Measurements from ENCODE around the gene MOGAT2. TPM values are rescaled to one million over a fixed set of nuclear protein-coding genes. Genes with fewer than 3 reads are reported as not detected.

MOGAT2 gene
- total RNA-seq, 1 donor from 2014 or later, result not detected

DNA sequence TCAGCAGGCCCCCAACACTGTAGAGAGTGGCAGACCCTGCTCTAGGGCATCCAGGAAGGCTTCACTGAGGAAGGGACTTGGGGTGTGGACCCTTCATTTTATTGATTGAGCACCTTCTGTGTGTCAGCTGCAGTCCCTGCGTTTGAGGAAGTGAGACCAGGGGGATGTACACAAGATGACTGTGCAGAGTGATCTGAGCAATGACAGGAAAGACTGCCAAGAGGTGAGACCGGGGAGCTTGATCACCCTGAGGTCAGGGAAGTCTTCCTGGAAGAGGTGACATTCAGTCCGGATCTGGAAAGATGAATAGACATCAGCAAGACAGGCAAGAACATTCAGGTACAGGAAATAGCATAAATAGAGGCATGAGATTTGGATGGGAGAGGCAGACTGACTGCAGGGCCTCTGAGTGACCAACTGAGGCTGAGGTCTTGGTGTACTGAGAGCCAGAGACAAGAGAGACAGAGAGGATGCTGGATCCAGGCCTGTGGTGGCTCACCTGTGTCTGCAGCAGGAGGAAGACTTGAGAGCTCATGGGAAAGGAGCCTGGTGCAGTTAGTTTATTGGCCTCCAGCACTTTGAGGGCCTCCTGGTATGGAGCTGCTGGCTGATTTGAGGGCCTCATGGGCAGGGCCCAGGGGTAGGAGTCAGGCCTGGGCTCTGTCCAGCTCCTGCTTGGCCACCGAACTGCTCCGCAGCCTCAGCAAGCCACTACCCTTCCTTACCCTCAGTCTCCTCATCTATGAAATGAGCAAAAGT lies 56.1 kb downstream of the MOGAT2 start:
- Mint-ChIP-seq H3K9me3 (ENCODE audit: low read depth) (no peaks in the 10 kb centered on the region), H3K27me3 (ENCODE audit: low read depth) (peaks cover 28% of the 10 kb centered on the region), H3K4me1 (ENCODE audit: low read depth) (peaks cover 3% of the 10 kb centered on the region), H3K36me3 (ENCODE audit: low read depth) (no peaks in the 10 kb centered on the region), H3K27ac (ENCODE audit: unreplicated experiment) (no peak overlapping the region), H3K4me3 (ENCODE audit: unreplicated experiment) (no peak overlapping the region)
- TF ChIP-seq, protein P1, sequence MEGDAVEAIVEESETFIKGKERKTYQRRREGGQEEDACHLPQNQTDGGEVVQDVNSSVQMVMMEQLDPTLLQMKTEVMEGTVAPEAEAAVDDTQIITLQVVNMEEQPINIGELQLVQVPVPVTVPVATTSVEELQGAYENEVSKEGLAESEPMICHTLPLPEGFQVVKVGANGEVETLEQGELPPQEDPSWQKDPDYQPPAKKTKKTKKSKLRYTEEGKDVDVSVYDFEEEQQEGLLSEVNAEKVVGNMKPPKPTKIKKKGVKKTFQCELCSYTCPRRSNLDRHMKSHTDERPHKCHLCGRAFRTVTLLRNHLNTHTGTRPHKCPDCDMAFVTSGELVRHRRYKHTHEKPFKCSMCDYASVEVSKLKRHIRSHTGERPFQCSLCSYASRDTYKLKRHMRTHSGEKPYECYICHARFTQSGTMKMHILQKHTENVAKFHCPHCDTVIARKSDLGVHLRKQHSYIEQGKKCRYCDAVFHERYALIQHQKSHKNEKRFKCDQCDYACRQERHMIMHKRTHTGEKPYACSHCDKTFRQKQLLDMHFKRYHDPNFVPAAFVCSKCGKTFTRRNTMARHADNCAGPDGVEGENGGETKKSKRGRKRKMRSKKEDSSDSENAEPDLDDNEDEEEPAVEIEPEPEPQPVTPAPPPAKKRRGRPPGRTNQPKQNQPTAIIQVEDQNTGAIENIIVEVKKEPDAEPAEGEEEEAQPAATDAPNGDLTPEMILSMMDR (IDR thresholded peaks at IDR 0.05), result no peak
- DNase-seq (ENCODE audit: low spot score), result peak; percentile 44

DNA sequence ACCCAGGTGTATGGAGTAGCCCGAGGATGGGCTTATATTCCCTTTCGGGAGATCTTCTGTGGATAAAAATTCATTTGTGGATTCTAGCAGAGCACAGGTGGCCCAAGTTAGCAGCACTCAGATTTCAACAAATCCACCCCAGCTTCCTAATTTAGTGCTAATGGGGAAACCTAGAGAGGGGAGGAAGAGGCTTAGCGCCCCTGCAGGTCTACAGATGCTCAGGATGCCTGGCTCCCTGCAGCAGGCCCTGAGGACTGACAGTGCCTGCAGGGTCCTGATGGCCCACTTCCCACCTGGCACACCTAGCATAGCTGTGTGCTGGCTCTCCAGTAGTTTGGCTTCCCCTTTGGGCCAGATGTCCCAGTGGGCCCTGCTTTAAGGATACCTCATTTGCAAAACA lies 57.4 kb downstream of the MOGAT2 start:
- DNase-seq (ENCODE audit: low spot score), result peak; percentile 25
- Mint-ChIP-seq H3K36me3 (ENCODE audit: low read depth) (no peaks in the 10 kb centered on the region), H3K4me1 (ENCODE audit: low read depth) (no peaks in the 10 kb centered on the region), H3K4me3 (ENCODE audit: unreplicated experiment) (no peak overlapping the region), H3K27me3 (ENCODE audit: low read depth) (peaks cover 18% of the 10 kb centered on the region), H3K9me3 (ENCODE audit: low read depth) (no peaks in the 10 kb centered on the region), H3K27ac (ENCODE audit: unreplicated experiment) (no peak overlapping the region)
- TF ChIP-seq, protein P1 (IDR thresholded peaks at IDR 0.05), result no peak

DNA sequence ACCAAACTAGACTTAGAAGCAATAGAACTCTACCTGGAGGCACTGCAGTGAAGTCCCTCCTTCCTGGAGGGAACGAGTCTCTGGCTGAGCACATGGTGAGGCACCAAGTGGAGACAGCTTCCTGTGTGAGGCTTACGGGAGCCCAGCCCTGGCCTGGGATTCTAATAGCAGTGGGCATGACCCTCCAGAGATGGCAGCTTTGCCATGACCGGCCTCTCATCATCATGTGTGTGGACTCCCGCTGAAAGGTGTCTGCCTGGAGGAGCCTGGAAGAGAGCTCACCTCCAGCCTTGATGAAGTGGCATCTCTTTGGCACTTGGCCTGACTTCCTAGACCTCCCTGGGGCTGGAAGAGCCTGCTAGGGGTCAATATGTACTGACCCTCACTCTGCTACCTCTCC lies 58.9 kb downstream of the MOGAT2 start:
- H3K36me3 Mint-ChIP-seq (ENCODE audit: low read depth), result no peaks in the 10 kb centered on the region
- H3K4me1 Mint-ChIP-seq (ENCODE audit: low read depth), result no peaks in the 10 kb centered on the region
- H3K9me3 Mint-ChIP-seq (ENCODE audit: low read depth), result no peaks in the 10 kb centered on the region
- H3K27ac Mint-ChIP-seq (ENCODE audit: unreplicated experiment), result no peak overlapping the region
- TF ChIP-seq, protein P1 (IDR thresholded peaks at IDR 0.05), result no peak
- no peak overlapping the region for H3K4me3 Mint-ChIP-seq (ENCODE audit: unreplicated experiment)
- peak; percentile 51 for DNase-seq (ENCODE audit: low spot score)
- peaks cover 8% of the 10 kb centered on the region for H3K27me3 Mint-ChIP-seq (ENCODE audit: low read depth)

DNA sequence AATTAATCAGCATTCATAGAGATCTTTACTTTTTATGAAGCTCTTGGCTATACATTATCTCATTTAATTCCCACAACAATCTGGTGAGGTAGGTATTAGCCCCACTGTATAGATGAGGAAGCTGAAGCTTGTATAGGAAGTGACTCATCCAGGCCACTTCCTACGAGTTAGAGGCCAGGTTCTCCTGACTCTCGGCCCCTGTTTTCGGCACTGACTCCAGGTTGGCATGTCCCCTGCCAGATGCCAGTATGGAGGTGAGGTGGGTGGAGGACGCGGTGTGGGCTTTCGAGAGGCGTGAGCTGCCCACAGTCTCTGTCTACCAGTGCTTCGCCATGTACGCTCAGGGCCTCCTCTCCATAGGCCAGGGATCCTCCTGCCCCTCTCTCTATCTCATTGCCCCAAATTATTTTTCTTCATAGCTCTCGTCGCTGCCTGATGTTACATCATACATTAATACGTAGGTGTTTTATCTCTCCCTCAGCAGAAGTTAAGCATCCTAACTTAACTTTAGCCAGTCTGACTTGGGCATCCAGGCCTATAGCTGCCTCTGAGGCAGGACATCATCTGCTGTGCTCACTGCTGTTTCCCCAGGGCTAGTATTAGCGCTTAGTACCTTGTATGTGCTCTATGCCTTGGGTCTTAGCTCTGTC lies 59.9 kb downstream of the MOGAT2 start:
- Mint-ChIP-seq H3K4me3 (ENCODE audit: unreplicated experiment) (no peak overlapping the region), H3K27me3 (ENCODE audit: low read depth) (peaks cover 2% of the 10 kb centered on the region), H3K9me3 (ENCODE audit: low read depth) (no peaks in the 10 kb centered on the region), H3K36me3 (ENCODE audit: low read depth) (no peaks in the 10 kb centered on the region), H3K4me1 (ENCODE audit: low read depth) (no peaks in the 10 kb centered on the region), H3K27ac (ENCODE audit: unreplicated experiment) (no peak overlapping the region)
- peak; percentile 73 for DNase-seq (ENCODE audit: low spot score)
- TF ChIP-seq, protein P1 (IDR thresholded peaks at IDR 0.05), result no peak

DNA sequence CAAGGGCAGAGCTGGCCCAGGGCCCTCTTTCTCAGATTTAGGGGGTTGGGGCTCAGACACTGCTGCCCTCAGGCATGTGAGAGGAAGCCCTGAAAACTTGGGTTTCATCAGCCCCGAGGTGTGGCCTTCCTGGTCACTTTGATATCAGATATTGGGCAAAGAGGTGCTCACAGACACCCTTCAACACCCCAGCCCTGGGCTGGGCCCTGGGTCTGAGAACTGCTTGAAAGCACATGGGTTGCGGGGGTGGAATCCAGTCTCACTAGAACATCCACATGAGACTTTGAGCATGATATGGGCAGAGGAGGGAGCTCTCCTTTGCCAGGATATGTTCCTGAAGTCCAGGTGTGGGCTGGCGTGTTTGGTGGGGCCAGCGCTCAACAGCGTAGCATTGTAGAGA lies 61.3 kb downstream of the MOGAT2 start:
- Mint-ChIP-seq H3K4me1 (ENCODE audit: low read depth) (no peaks in the 10 kb centered on the region), H3K27me3 (ENCODE audit: low read depth) (peaks cover 2% of the 10 kb centered on the region), H3K9me3 (ENCODE audit: low read depth) (no peaks in the 10 kb centered on the region), H3K27ac (ENCODE audit: unreplicated experiment) (no peak overlapping the region), H3K36me3 (ENCODE audit: low read depth) (no peaks in the 10 kb centered on the region), H3K4me3 (ENCODE audit: unreplicated experiment) (no peak overlapping the region)
- TF ChIP-seq, protein P1 (IDR thresholded peaks at IDR 0.05), result no peak
- peak; percentile 42 for DNase-seq (ENCODE audit: low spot score)

All from chondrocyte (in vitro differentiated cells).